Breast epithelium (tissue), 4 donors: ENCODE data around the gene CDK4. TPM values are rescaled to one million over a fixed set of nuclear protein-coding genes. Genes with fewer than 3 reads are reported as not detected.
"Not testable (repeated sequence)": the region's sequence is repeated elsewhere in the genome, so short reads cannot be mapped to it uniquely, and the experiment has no call there.

Experiments
- DNase-seq, 2 donors: peaks; one replicate each; pipeline ENCODE4 v3.0.0-alpha.2; 2019; ENCODE audit warnings: low spot score in 2 of 2
- H3K27ac ChIP-seq, 2 donors: fragments of 200-600 bp; sonication (generic) in 1 of 2; one replicate each; pipeline ENCODE4 v1.5.1; 2016 to 2019; ENCODE audit warnings: mild to moderate bottlenecking in 1 of 2
- H3K27me3 ChIP-seq, 2 donors: fragments of 200-600 bp; sonication (generic) in 1 of 2; one replicate each; pipeline versions ENCODE4 v1.5.1 to v1.6.0; 2017 to 2019; ENCODE audit warnings: control low read depth in 1 of 2, mild to moderate bottlenecking in 1 of 2
- H3K36me3 ChIP-seq: fragments of 200-600 bp; one replicate; pipeline ENCODE4 v1.5.1; 2019
- H3K4me1 ChIP-seq, 2 donors: fragments of 200-600 bp; sonication (generic); one replicate each; pipeline ENCODE4 v1.5.1; 2016 to 2019; ENCODE audit warnings: control low read depth in 1 of 2
- H3K4me3 ChIP-seq, 3 donors: fragments of 200-600 bp; sonication (generic); 1 replicate in 2 of 3; 2 replicates in 1 of 3; pipeline ENCODE4 v1.5.1; 2016 to 2019; ENCODE audit warnings: mild to moderate bottlenecking in 3 of 3, moderate library complexity in 2 of 3
- H3K9me3 ChIP-seq, 2 donors: fragments of 200-600 bp; sonication (generic) in 1 of 2; one replicate each; pipeline ENCODE4 v1.5.1; 2016 to 2019; ENCODE audit warnings: control low read depth in 1 of 2
- POLR2A ChIP-seq: fragments of 450-650 bp; IDR thresholded peaks from one replicate; pipeline ENCODE4 v1.6.1; 2016; ENCODE audit warnings: antibody characterized with exemption, mild to moderate bottlenecking, moderate library complexity
- POLR2AphosphoS5 ChIP-seq, 3 donors: sonication (generic); formaldehyde crosslinking; IDR thresholded peaks; one replicate each; pipeline ENCODE4 v1.6.1; 2017; ENCODE audit warnings: antibody characterized with exemption in 3 of 3
- intact Hi-C: fragments of 100-400 bp; cut with DNase I; formaldehyde crosslinking; loops from one replicate; pipeline ENCODE4 v1.15.1; 2023; ENCODE audit warnings: low total_unique reads
- total RNA-seq, 3 donors: library from RNA; depleted of rRNA; stranded (reverse); fragments of >200 nt; gene quantifications; one replicate each; pipeline ENCODE4 v1.1.0, GENCODE V29; 2016
- TF ChIP-seq, protein P1 (sequence below), 3 donors: fragments of 450-650 bp; IDR thresholded peaks; one replicate each; pipeline ENCODE4 v1.5.1; 2016 to 2017; ENCODE audit warnings: antibody characterized with exemption in 3 of 3, mild to moderate bottlenecking in 3 of 3, moderate library complexity in 3 of 3

CDK4 gene
- total RNA-seq, 3 donors from 2014 or later, result 105 to 136 (median 109) TPM

- no peaks in the 10 kb centered on the region for H3K27me3 ChIP-seq
- H3K4me3 ChIP-seq, result no peak overlapping the region
- intact Hi-C loops, result no loop called here
- no peak overlapping the region for H3K27ac ChIP-seq
- no peak for TF ChIP-seq POLR2AphosphoS5 (IDR thresholded peaks at IDR 0.05)
- TF ChIP-seq POLR2A, result no peak
- TF ChIP-seq, protein P1, sequence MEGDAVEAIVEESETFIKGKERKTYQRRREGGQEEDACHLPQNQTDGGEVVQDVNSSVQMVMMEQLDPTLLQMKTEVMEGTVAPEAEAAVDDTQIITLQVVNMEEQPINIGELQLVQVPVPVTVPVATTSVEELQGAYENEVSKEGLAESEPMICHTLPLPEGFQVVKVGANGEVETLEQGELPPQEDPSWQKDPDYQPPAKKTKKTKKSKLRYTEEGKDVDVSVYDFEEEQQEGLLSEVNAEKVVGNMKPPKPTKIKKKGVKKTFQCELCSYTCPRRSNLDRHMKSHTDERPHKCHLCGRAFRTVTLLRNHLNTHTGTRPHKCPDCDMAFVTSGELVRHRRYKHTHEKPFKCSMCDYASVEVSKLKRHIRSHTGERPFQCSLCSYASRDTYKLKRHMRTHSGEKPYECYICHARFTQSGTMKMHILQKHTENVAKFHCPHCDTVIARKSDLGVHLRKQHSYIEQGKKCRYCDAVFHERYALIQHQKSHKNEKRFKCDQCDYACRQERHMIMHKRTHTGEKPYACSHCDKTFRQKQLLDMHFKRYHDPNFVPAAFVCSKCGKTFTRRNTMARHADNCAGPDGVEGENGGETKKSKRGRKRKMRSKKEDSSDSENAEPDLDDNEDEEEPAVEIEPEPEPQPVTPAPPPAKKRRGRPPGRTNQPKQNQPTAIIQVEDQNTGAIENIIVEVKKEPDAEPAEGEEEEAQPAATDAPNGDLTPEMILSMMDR (IDR thresholded peaks at IDR 0.05), result no peak
- H3K9me3 ChIP-seq, result no peaks in the 10 kb centered on the region
- peak in 1 of 2 donors; percentile 12 for DNase-seq
- H3K4me1 ChIP-seq, result peaks cover 0 to 5% of the 10 kb centered on the region in 2 donors
- H3K36me3 ChIP-seq, result peaks cover 4% of the 10 kb centered on the region
Observed at GRCh38 chr12:57722716-57723629, 29.1 kb downstream of the CDK4 start.

DNA sequence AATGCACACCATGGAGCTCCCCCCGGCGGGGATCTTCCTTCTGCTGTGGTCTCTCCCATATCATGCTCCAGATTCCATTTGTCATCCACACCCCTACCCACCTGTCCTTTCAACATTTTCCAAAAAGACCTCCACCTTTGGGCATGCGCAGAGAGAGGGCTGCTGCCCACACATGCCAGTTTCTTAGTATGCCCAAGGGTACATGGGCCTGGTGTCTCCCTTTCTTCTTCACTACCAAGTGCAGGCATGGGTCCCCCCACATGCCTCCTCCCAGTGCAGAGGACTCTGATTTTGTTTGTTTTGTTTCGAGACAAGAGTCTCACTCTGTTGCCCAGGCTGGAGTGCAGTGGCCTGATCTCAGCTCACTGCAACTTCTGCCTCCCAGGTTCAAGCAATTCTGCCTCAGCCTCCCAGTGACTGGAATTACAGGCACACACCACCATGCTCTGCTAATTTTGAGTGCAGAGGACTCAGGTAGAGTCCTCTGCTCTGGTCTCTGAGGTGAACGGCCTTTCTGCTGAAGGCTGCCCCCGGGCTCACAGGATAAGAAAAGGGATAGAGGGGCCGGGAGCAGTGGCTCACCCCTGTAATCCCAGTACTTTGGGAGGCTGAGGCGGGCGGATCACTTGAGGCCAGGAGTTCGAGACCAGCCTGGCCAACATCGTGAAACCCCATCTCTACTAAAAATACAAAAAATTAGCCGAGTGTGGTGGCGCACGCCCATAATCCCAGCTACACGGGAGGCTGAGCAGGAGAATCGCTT lies 30.1 kb downstream of the CDK4 start:
- H3K27ac ChIP-seq, intact Hi-C loops, H3K4me3 ChIP-seq, H3K36me3 ChIP-seq, H3K9me3 ChIP-seq, H3K27me3 ChIP-seq, H3K4me1 ChIP-seq: not testable (repeated sequence)
- peak in 1 of 2 donors; percentile 15 for DNase-seq

DNA sequence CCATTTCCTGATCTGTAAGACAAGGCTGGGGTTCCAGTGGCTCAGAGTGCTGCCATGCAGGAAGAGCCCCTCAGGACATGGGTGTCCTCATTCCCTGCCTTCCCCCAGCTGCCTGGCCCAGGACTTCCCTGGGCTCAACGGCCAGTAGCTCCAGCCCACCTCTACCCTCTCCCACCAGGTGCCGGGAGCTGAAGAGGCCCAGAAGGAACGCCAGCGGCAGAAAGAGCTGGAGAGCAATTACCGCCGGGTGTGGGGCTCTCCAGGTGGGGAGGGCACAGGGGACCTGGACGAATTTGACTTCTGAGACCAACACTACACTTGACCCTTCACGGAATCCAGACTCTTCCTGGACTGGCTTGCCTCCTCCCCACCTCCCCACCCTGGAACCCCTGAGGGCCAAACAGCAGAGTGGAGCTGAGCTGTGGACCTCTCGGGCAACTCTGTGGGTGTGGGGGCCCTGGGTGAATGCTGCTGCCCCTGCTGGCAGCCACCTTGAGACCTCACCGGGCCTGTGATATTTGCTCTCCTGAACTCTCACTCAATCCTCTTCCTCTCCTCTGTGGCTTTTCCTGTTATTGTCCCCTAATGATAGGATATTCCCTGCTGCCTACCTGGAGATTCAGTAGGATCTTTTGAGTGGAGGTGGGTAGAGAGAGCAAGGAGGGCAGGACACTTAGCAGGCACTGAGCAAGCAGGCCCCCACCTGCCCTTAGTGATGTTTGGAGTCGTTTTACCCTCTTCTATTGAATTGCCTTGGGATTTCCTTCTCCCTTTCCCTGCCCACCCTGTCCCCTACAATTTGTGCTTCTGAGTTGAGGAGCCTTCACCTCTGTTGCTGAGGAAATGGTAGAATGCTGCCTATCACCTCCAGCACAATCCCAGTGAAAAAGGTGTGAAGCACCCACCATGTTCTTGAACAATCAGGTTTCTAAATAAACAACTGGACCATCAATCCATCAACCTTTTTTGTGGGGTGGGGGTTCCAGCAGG lies 31.2 kb downstream of the CDK4 start:
- Histone ChIP-seq H3K27ac (no peak overlapping the region), H3K4me1 (peaks cover 0 to 4% of the 10 kb centered on the region in 2 donors), H3K36me3 (peaks cover 7% of the 10 kb centered on the region), H3K4me3 (no peak overlapping the region), H3K27me3 (no peaks in the 10 kb centered on the region), H3K9me3 (no peaks in the 10 kb centered on the region)
- TF ChIP-seq POLR2A, result no peak
- TF ChIP-seq POLR2AphosphoS5 (IDR thresholded peaks at IDR 0.05), result no peak
- TF ChIP-seq, protein P1 (IDR thresholded peaks at IDR 0.05), result no peak
- DNase-seq, result peak in 1 of 2 donors; percentile 6
- intact Hi-C loops, result no loop called here

- peak in 1 of 2 donors; percentile 13 for DNase-seq
- Histone ChIP-seq H3K4me3 (no peak overlapping the region), H3K9me3 (no peaks in the 10 kb centered on the region), H3K4me1 (no peaks in the 10 kb centered on the region), H3K27ac (no peak overlapping the region), H3K27me3 (no peaks in the 10 kb centered on the region), H3K36me3 (peaks cover 7% of the 10 kb centered on the region)
- no peak for TF ChIP-seq POLR2A
- no peak for TF ChIP-seq POLR2AphosphoS5 (IDR thresholded peaks at IDR 0.05)
- TF ChIP-seq, protein P1 (IDR thresholded peaks at IDR 0.05), result no peak
- intact Hi-C loops, result no loop called here
Observed at GRCh38 chr12:57719777-57720605, 32.1 kb downstream of the CDK4 start.
